ENCODE measurements around the gene KCNK6.

DNA sequence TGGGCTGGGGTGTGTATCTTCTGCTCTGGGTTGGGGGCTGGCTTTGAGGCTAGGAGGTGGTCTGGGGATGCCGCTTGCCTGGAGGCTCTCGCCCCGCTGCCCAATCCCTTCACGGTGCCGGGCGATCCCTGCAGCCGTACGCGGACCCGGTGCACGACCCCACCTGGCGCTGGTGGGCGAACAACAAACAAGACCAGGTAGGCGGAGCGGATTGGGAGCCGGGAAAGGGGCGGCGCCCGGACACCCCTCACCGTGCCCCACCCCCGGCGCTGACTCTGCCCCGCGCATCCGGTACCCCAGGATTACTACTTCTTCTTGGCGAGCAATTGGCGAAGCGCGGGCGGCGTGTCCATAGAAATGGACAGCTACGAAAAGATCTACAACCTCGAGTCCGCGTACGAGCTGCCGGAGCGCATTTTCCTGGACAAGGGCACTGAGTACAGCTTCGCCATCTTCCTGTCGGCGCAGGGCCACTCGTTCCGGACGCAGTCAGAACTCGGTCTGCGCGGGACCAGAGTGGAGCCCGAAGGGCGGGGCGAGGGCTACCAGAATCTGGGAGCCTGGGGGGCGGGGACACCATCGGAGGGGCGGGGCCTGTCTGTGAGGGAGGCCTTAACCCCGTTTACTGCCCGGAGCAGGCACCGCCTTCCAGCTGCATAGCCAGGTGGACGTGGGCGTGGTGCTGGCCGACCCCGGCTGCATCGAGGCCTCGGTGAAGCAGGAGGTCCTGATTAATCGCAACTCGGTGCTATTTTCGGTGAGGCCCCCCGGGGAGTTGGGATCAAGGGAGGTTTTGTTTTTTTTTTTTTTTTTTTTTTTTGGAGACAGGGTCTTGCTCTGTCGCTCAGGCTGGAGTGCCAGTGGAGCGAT is 42.7 kb downstream of the KCNK6 start:
- no peak for TF ChIP-seq EZH2 (IDR thresholded peaks at IDR 0.05; ENCODE audit: borderline replicate concordance, insufficient read depth, low read depth, low read length, poor library complexity, severe bottlenecking)
- TF ChIP-seq, protein P1, sequence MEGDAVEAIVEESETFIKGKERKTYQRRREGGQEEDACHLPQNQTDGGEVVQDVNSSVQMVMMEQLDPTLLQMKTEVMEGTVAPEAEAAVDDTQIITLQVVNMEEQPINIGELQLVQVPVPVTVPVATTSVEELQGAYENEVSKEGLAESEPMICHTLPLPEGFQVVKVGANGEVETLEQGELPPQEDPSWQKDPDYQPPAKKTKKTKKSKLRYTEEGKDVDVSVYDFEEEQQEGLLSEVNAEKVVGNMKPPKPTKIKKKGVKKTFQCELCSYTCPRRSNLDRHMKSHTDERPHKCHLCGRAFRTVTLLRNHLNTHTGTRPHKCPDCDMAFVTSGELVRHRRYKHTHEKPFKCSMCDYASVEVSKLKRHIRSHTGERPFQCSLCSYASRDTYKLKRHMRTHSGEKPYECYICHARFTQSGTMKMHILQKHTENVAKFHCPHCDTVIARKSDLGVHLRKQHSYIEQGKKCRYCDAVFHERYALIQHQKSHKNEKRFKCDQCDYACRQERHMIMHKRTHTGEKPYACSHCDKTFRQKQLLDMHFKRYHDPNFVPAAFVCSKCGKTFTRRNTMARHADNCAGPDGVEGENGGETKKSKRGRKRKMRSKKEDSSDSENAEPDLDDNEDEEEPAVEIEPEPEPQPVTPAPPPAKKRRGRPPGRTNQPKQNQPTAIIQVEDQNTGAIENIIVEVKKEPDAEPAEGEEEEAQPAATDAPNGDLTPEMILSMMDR (IDR thresholded peaks at IDR 0.05) = no peak
